Neural progenitor cell (in vitro differentiated cells): Measurements from ENCODE around the gene MEGF10.

Experiments
- EZH2 ChIP-seq: fragments of 200-600 bp; sonication (generic); IDR thresholded peaks from 2 replicates; pipeline ENCODE4 v1.6.1; 2017; ENCODE audit warnings: antibody characterized with exemption, mild to moderate bottlenecking, moderate library complexity
- TF ChIP-seq, protein P1 (sequence below): fragments of 200-600 bp; sonication (generic); IDR thresholded peaks from 2 replicates; pipeline ENCODE4 v1.5.1; 2017; ENCODE audit warnings: antibody characterized with exemption, mild to moderate bottlenecking

DNA sequence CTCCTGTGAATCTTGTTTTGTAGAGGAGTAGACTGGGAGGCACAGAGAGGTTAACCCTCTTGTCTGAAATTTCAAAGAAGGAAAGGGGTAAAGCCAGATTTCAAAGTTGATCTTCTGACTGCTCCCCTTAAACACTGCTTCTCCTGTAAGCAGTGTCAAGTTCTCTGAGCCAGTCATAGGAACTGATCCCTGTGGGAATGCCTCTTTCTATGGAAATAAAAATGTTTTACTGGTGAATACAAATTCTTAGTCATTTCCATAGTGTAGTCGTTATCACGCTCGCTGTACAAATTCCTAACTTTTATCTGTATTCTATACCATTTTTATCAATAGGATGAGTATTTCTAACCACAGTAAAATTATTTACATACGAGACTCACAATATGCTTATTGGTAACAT, 160.5 kb downstream of the MEGF10 start:
- TF ChIP-seq EZH2, result no peak
- TF ChIP-seq, protein P1, sequence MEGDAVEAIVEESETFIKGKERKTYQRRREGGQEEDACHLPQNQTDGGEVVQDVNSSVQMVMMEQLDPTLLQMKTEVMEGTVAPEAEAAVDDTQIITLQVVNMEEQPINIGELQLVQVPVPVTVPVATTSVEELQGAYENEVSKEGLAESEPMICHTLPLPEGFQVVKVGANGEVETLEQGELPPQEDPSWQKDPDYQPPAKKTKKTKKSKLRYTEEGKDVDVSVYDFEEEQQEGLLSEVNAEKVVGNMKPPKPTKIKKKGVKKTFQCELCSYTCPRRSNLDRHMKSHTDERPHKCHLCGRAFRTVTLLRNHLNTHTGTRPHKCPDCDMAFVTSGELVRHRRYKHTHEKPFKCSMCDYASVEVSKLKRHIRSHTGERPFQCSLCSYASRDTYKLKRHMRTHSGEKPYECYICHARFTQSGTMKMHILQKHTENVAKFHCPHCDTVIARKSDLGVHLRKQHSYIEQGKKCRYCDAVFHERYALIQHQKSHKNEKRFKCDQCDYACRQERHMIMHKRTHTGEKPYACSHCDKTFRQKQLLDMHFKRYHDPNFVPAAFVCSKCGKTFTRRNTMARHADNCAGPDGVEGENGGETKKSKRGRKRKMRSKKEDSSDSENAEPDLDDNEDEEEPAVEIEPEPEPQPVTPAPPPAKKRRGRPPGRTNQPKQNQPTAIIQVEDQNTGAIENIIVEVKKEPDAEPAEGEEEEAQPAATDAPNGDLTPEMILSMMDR, result no peak
